Neural crest cell (in vitro differentiated cells): ENCODE measurements around the gene GNAI3. TPM values are rescaled to one million over a fixed set of nuclear protein-coding genes. Genes with fewer than 3 reads are reported as not detected.

Source experiments
- DNase-seq: peaks from one replicate; pipeline ENCODE4 v3.0.0; 2021; ENCODE audit warnings: low read depth, mixed read lengths, low spot score
- H3K27ac Mint-ChIP-seq: one replicate; pipeline ENCODE4 v1.8.0; 2021; ENCODE audit warnings: mild to moderate bottlenecking, mixed read lengths; ENCODE audit not compliant: unreplicated experiment
- H3K27me3 Mint-ChIP-seq: 2 replicates; pipeline ENCODE4 v1.8.0; 2021; ENCODE audit warnings: low read depth, mild to moderate bottlenecking, mixed read lengths
- H3K36me3 Mint-ChIP-seq: 2 replicates; pipeline ENCODE4 v1.8.0; 2021; ENCODE audit warnings: low read depth, mild to moderate bottlenecking, mixed read lengths
- H3K4me1 Mint-ChIP-seq: 2 replicates; pipeline ENCODE4 v1.8.0; 2021; ENCODE audit warnings: mixed read lengths
- H3K4me3 Mint-ChIP-seq: one replicate; pipeline ENCODE4 v1.8.0; 2021; ENCODE audit warnings: mild to moderate bottlenecking, mixed read lengths
- H3K9me3 Mint-ChIP-seq: 2 replicates; pipeline ENCODE4 v1.8.0; 2021; ENCODE audit warnings: mixed read lengths
- CTCF ChIP-seq: fragments of 200-600 bp; sonication (generic); conservative IDR thresholded peaks from 2 replicates; pipeline ENCODE4 v1.5.0; 2021; ENCODE audit warnings: antibody characterized with exemption, mild to moderate bottlenecking
- total RNA-seq: library from RNA; stranded (reverse); gene quantifications from 2 replicates; pipeline ENCODE4 v1.2.1, GENCODE V29; 2021

Gene GNAI3
- total RNA-seq, 1 donor from 2014 or later, result 9.8 TPM

DNA sequence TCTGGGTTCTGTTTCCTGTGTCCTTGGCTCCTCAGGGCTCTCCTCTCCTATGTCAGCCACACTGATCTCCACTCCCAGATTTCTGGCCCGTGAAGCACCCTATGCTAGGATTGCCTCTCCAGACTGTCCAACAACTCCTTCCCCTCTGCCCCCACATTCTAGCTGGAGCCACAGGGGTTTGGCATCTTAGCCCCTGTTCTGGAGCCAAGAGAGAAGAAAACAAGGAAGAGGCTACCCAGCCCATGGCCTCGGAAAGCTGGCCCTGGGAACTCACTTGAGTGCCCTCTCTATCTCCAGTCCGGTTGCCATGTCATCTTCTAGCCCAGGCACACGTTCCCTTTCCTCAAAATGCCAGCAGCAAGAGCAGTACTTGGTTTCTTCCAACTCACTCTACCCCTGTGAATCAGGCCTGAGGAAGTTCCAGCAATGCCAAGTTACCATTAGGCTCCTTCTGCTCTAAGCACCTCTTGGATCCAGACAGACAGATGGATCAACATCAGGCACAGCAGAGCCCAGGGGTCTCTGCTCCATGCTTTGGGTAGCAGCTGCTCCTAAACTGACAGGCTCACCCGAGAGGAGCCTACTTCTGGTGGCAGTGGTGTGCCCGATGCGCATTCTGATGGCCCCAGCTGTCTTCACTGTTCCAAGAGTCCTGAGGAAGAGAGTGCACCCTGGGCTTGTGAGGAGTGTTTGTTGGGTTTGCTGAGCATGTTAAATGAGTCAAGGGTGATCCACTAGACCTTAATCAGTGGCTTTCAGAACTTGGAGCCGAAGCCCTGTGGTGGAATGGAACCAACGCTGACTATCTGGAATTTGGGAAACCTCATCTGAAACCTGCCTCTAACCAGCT, 20.3 kb upstream of the GNAI3 start:
- no peak for DNase-seq
- Mint-ChIP-seq H3K27ac (no peak overlapping the region), H3K4me3 (no peak overlapping the region), H3K27me3 (peaks cover 10% of the 10 kb centered on the region), H3K9me3 (no peaks in the 10 kb centered on the region), H3K4me1 (peaks cover 26% of the 10 kb centered on the region), H3K36me3 (no peaks in the 10 kb centered on the region)
- no peak for TF ChIP-seq CTCF

- no peak for TF ChIP-seq CTCF
- no peak for DNase-seq
- Mint-ChIP-seq H3K27ac (no peak overlapping the region), H3K36me3 (no peaks in the 10 kb centered on the region), H3K27me3 (peaks cover 10% of the 10 kb centered on the region), H3K4me3 (no peak overlapping the region), H3K4me1 (peaks cover 28% of the 10 kb centered on the region), H3K9me3 (no peaks in the 10 kb centered on the region)
Measured at GRCh38 chr1:109528712-109529111, 19.7 kb upstream of the GNAI3 start.

DNA sequence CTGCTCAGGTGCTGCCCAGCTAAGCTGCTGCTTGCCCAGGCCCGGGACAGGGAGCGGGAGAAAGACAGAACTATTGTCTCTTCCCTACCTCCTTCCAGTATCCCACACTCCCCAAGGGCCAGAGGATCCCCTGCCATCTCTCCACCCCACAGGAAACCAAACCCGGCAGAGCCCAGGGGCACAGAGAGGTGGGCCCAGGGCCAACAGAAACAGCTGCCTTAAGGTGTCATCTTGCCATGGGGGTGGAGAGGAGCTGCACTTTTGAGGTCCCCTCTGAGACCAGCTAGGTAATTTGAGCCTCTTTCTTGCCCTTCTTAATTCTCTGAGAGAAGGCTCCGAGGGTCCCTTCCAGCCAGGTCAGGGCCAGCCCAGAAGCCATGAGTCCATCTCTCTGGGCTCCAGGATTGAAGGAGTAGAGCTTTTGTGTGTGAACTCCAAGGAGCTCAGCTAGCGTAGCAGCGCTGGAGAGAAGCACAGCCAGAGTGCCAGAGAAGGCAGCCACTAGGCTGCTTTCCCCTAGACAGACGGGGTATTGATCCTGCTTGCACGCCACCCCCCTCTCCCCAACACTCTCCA, 18.4 kb upstream of the GNAI3 start:
- DNase-seq, result no peak
- Mint-ChIP-seq H3K4me1 (peaks cover 28% of the 10 kb centered on the region), H3K4me3 (no peak overlapping the region)

GRCh38 chr1:109530457-109531087, 17.8 kb upstream of the GNAI3 start:
- Mint-ChIP-seq H3K27me3 (peaks cover 10% of the 10 kb centered on the region), H3K4me1 (peaks cover 28% of the 10 kb centered on the region), H3K27ac (no peak overlapping the region), H3K9me3 (no peaks in the 10 kb centered on the region), H3K36me3 (no peaks in the 10 kb centered on the region), H3K4me3 (no peak overlapping the region)
- no peak for DNase-seq
- TF ChIP-seq CTCF, result no peak

More for the DNA sequence above, 18.4 kb upstream of the GNAI3 start:
- Mint-ChIP-seq H3K9me3 (no peaks in the 10 kb centered on the region), H3K36me3 (no peaks in the 10 kb centered on the region), H3K27me3 (peaks cover 10% of the 10 kb centered on the region), H3K27ac (peak overlapping the region; percentile 43)
- no peak for TF ChIP-seq CTCF

DNA sequence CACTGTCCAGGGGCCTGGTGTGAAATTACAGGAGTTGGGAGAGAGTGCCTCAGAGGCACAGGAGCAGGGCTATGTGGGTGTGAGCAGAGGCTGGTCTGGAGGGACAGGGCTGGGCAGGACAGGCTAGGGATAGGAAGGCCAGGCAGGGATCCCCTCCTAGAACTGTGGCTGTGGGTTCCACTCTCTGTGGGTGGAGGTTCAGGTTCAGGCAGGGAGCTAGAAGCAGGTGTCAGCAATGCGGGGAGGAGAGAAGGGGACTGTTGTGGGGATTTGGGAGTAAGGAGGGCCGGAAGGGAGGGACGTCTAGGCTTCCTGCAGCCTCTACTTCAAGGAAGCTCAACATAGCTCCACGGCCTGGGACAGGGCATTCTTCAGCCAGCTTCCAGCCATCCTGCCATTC, 17.0 kb upstream of the GNAI3 start:
- Mint-ChIP-seq H3K4me1 (peaks cover 28% of the 10 kb centered on the region), H3K4me3 (no peak overlapping the region), H3K36me3 (no peaks in the 10 kb centered on the region), H3K27me3 (peaks cover 3% of the 10 kb centered on the region), H3K9me3 (no peaks in the 10 kb centered on the region), H3K27ac (peak overlapping the region; percentile 21)
- DNase-seq, result no peak
- TF ChIP-seq CTCF, result no peak
